ENCODE results near the gene GRK4. TPM values are rescaled to one million over a fixed set of nuclear protein-coding genes. Genes with fewer than 3 reads are reported as not detected.

Gene GRK4
- total RNA-seq, 1 experiment from 2014 or later: 4.2 TPM

- no peak for ATAC-seq
- ChIA-PET CTCF (interaction anchor here (1.0 kb wide), 1 partner anchor 178 kb away, joined by 3 read pairs; no protein-coding TSS in a partner anchor), RAD21 (ENCODE audit: low non-redundant PET in 1 of 2, low total read pairs in 2 of 2, uncharacterized antibody in 2 of 2, unreplicated experiment in 2 of 2) (no interaction called here), POLR2A (no interaction called here)
- intact Hi-C loops (cut with micrococcal nuclease): no loop called here
- no peak for DNase-seq (ENCODE audit: low read depth, low spot score)
- H3K36me3 ChIP-seq (ENCODE audit: control insufficient read depth in 1 of 2, insufficient read depth in 2 of 2, low read length in 2 of 2): peaks cover 58 to 88% of the 10 kb centered on the region in 2 experiments
- H3K9me3 ChIP-seq (ENCODE audit: control insufficient read depth in 1 of 2, insufficient read depth in 1 of 2, low read depth in 1 of 2, low read length in 2 of 2): no peaks in the 10 kb centered on the region
- H3K27me3 ChIP-seq (ENCODE audit: insufficient read depth, low read length): no peaks in the 10 kb centered on the region
- H3K9me2 ChIP-seq (ENCODE audit: insufficient read depth): no peaks in the 10 kb centered on the region
- H3K9ac ChIP-seq (ENCODE audit: low read length): no peak overlapping the region
- no peak overlapping the region for H2AFZ ChIP-seq (ENCODE audit: low read depth, low read length, poor library complexity, severe bottlenecking)
- no TSS peak for BruUV-seq (replicated peaks)
- TF ChIP-seq POLR2AphosphoS5 (IDR thresholded peaks at IDR 0.05; ENCODE audit: low read depth, low read length): 0 out of 2 replicates have a peak, but pooled peaks have one; percentile 22
- no peak for TF ChIP-seq SRF (IDR thresholded peaks at IDR 0.05; ENCODE audit: low read depth)
- TF ChIP-seq ZBTB33 (IDR thresholded peaks at IDR 0.05; ENCODE audit: extremely low read depth, insufficient replicate concordance, low read length): no peak
- TF ChIP-seq EZH2phosphoT487 (IDR thresholded peaks at IDR 0.05; ENCODE audit: borderline replicate concordance): no peak
- TF ChIP-seq, protein P1, sequence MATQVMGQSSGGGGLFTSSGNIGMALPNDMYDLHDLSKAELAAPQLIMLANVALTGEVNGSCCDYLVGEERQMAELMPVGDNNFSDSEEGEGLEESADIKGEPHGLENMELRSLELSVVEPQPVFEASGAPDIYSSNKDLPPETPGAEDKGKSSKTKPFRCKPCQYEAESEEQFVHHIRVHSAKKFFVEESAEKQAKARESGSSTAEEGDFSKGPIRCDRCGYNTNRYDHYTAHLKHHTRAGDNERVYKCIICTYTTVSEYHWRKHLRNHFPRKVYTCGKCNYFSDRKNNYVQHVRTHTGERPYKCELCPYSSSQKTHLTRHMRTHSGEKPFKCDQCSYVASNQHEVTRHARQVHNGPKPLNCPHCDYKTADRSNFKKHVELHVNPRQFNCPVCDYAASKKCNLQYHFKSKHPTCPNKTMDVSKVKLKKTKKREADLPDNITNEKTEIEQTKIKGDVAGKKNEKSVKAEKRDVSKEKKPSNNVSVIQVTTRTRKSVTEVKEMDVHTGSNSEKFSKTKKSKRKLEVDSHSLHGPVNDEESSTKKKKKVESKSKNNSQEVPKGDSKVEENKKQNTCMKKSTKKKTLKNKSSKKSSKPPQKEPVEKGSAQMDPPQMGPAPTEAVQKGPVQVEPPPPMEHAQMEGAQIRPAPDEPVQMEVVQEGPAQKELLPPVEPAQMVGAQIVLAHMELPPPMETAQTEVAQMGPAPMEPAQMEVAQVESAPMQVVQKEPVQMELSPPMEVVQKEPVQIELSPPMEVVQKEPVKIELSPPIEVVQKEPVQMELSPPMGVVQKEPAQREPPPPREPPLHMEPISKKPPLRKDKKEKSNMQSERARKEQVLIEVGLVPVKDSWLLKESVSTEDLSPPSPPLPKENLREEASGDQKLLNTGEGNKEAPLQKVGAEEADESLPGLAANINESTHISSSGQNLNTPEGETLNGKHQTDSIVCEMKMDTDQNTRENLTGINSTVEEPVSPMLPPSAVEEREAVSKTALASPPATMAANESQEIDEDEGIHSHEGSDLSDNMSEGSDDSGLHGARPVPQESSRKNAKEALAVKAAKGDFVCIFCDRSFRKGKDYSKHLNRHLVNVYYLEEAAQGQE (IDR thresholded peaks at IDR 0.05; ENCODE audit: low read depth): no peak
- TF ChIP-seq EGR1 (IDR thresholded peaks at IDR 0.05; ENCODE audit: low read depth): no peak
- TF ChIP-seq, protein P2, sequence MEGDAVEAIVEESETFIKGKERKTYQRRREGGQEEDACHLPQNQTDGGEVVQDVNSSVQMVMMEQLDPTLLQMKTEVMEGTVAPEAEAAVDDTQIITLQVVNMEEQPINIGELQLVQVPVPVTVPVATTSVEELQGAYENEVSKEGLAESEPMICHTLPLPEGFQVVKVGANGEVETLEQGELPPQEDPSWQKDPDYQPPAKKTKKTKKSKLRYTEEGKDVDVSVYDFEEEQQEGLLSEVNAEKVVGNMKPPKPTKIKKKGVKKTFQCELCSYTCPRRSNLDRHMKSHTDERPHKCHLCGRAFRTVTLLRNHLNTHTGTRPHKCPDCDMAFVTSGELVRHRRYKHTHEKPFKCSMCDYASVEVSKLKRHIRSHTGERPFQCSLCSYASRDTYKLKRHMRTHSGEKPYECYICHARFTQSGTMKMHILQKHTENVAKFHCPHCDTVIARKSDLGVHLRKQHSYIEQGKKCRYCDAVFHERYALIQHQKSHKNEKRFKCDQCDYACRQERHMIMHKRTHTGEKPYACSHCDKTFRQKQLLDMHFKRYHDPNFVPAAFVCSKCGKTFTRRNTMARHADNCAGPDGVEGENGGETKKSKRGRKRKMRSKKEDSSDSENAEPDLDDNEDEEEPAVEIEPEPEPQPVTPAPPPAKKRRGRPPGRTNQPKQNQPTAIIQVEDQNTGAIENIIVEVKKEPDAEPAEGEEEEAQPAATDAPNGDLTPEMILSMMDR (IDR thresholded peaks at IDR 0.05 in 2 of 3, conservative IDR thresholded peaks at IDR 0.05 in 1 of 3; ENCODE audit: borderline replicate concordance in 1 of 3, insufficient read depth in 1 of 3, low read depth in 2 of 3, low read length in 2 of 3): no peak
- no peak overlapping the region for H3K4me2 ChIP-seq (ENCODE audit: low read length)
- no peak overlapping the region for H3K27ac ChIP-seq (ENCODE audit: low read depth, low read length)
- H3K79me2 ChIP-seq (ENCODE audit: insufficient read depth, low read length): peaks cover 31% of the 10 kb centered on the region
- no peak overlapping the region for H3K4me3 ChIP-seq (replicated peaks in 1 of 2; ENCODE audit: low read depth in 1 of 2, low read length in 2 of 2)
- peaks cover 9 to 15% of the 10 kb centered on the region in 2 experiments for H3K4me1 ChIP-seq (ENCODE audit: control insufficient read depth in 1 of 2, insufficient read depth in 2 of 2, low read length in 2 of 2)
- peaks cover under 1% of the 10 kb centered on the region; the same call in 1 of the 2 replicates for H4K20me1 ChIP-seq (ENCODE audit: insufficient read depth)
Measured at GRCh38 chr4:2942037-2942531, 21.3 kb upstream of the GRK4 start.
